Measurements from ENCODE around the gene MAS1L. TPM values are rescaled to one million over a fixed set of nuclear protein-coding genes. Genes with fewer than 3 reads are reported as not detected.

Gene MAS1L
- total RNA-seq, 1 donor from 2014 or later, result not detected

GRCh38 chr6:29505808-29506207, 18.1 kb upstream of the MAS1L start:
- Mint-ChIP-seq H3K4me3 (ENCODE audit: low read depth) (no peak overlapping the region), H3K27me3 (peaks cover 14% of the 10 kb centered on the region), H3K9me3 (ENCODE audit: low read depth) (no peaks in the 10 kb centered on the region), H3K4me1 (ENCODE audit: low read depth) (no peaks in the 10 kb centered on the region), H3K36me3 (ENCODE audit: insufficient read depth) (no peaks in the 10 kb centered on the region), H3K27ac (no peak overlapping the region)
- no peak for TF ChIP-seq CTCF (IDR thresholded peaks at IDR 0.05; ENCODE audit: unreplicated experiment)
- no peak for DNase-seq (ENCODE audit: low spot score, unreplicated experiment)

- Mint-ChIP-seq H3K4me1 (ENCODE audit: low read depth) (no peaks in the 10 kb centered on the region), H3K9me3 (ENCODE audit: low read depth) (no peaks in the 10 kb centered on the region), H3K27ac (no peak overlapping the region), H3K4me3 (ENCODE audit: low read depth) (no peak overlapping the region), H3K36me3 (ENCODE audit: insufficient read depth) (no peaks in the 10 kb centered on the region), H3K27me3 (peaks cover 12% of the 10 kb centered on the region)
- no peak for TF ChIP-seq CTCF (IDR thresholded peaks at IDR 0.05; ENCODE audit: unreplicated experiment)
- no peak for DNase-seq (ENCODE audit: low spot score, unreplicated experiment)
These were observed 17.2 kb upstream of the MAS1L start for GRCh38 chr6:29504961-29505360.

GRCh38 chr6:29502597-29502996, 14.8 kb upstream of the MAS1L start:
- Mint-ChIP-seq H3K27ac (no peak overlapping the region), H3K9me3 (ENCODE audit: low read depth) (no peaks in the 10 kb centered on the region), H3K36me3 (ENCODE audit: insufficient read depth) (no peaks in the 10 kb centered on the region), H3K4me3 (ENCODE audit: low read depth) (no peak overlapping the region), H3K27me3 (peaks cover 6% of the 10 kb centered on the region), H3K4me1 (ENCODE audit: low read depth) (no peaks in the 10 kb centered on the region)
- DNase-seq (ENCODE audit: low spot score, unreplicated experiment), result no peak
- no peak for TF ChIP-seq CTCF (IDR thresholded peaks at IDR 0.05; ENCODE audit: unreplicated experiment)

GRCh38 chr6:29502181-29502580, 14.4 kb upstream of the MAS1L start:
- no peak for TF ChIP-seq CTCF (IDR thresholded peaks at IDR 0.05; ENCODE audit: unreplicated experiment)
- Mint-ChIP-seq H3K27me3 (peaks cover 8% of the 10 kb centered on the region), H3K4me3 (ENCODE audit: low read depth) (no peak overlapping the region), H3K4me1 (ENCODE audit: low read depth) (no peaks in the 10 kb centered on the region), H3K9me3 (ENCODE audit: low read depth) (no peaks in the 10 kb centered on the region), H3K36me3 (ENCODE audit: insufficient read depth) (no peaks in the 10 kb centered on the region), H3K27ac (no peak overlapping the region)
- DNase-seq (ENCODE audit: low spot score, unreplicated experiment), result no peak

GRCh38 chr6:29501106-29501505, 13.3 kb upstream of the MAS1L start:
- Mint-ChIP-seq H3K9me3 (ENCODE audit: low read depth) (no peaks in the 10 kb centered on the region), H3K27ac (no peak overlapping the region), H3K4me3 (ENCODE audit: low read depth) (no peak overlapping the region), H3K27me3 (peaks cover 15% of the 10 kb centered on the region), H3K36me3 (ENCODE audit: insufficient read depth) (no peaks in the 10 kb centered on the region), H3K4me1 (ENCODE audit: low read depth) (no peaks in the 10 kb centered on the region)
- no peak for DNase-seq (ENCODE audit: low spot score, unreplicated experiment)
- no peak for TF ChIP-seq CTCF (IDR thresholded peaks at IDR 0.05; ENCODE audit: unreplicated experiment)
